ENCODE results near the gene SPDYC.

SPDYC gene

GRCh38 chr11:65151331-65151899, 18.6 kb upstream of the SPDYC start:
- H3K4me3 ChIP-seq (ENCODE audit: low read depth, low read length) = no peak overlapping the region
- no peak overlapping the region for H2AFZ ChIP-seq
- H3K9ac ChIP-seq = no peak overlapping the region
- no peak overlapping the region for H3K27ac ChIP-seq
- no peaks in the 10 kb centered on the region for H3K27me3 ChIP-seq (ENCODE audit: control insufficient read depth, insufficient read depth, low read length)
- no peaks in the 10 kb centered on the region for H3K36me3 ChIP-seq (ENCODE audit: control insufficient read depth, insufficient read depth, low read length)
- H3K4me2 ChIP-seq (ENCODE audit: low read length) = no peak overlapping the region
- TF ChIP-seq CTCF (IDR thresholded peaks at IDR 0.05) = no peak
- H3K4me1 ChIP-seq = no peaks in the 10 kb centered on the region
- no peaks in the 10 kb centered on the region for H3K79me2 ChIP-seq
- H3K9me3 ChIP-seq (ENCODE audit: control insufficient read depth, low read length) = no peaks in the 10 kb centered on the region

- Histone ChIP-seq H3K79me2 (no peaks in the 10 kb centered on the region), H3K27ac (no peak overlapping the region), H3K36me3 (ENCODE audit: control insufficient read depth, insufficient read depth, low read length) (no peaks in the 10 kb centered on the region), H3K4me3 (ENCODE audit: low read depth, low read length) (no peak overlapping the region), H2AFZ (no peak overlapping the region), H3K9me3 (ENCODE audit: control insufficient read depth, low read length) (no peaks in the 10 kb centered on the region), H3K4me1 (no peaks in the 10 kb centered on the region), H3K27me3 (ENCODE audit: control insufficient read depth, insufficient read depth, low read length) (no peaks in the 10 kb centered on the region), H3K9ac (no peak overlapping the region), H3K4me2 (ENCODE audit: low read length) (no peak overlapping the region)
- TF ChIP-seq CTCF (IDR thresholded peaks at IDR 0.05) = no peak
These were observed 17.9 kb upstream of the SPDYC start for GRCh38 chr11:65152122-65152521.

- H3K9ac ChIP-seq = no peak overlapping the region
- no peak overlapping the region for H3K27ac ChIP-seq
- H2AFZ ChIP-seq = no peak overlapping the region
- TF ChIP-seq CTCF (IDR thresholded peaks at IDR 0.05) = no peak
- no peaks in the 10 kb centered on the region for H3K27me3 ChIP-seq (ENCODE audit: control insufficient read depth, insufficient read depth, low read length)
- no peaks in the 10 kb centered on the region for H3K9me3 ChIP-seq (ENCODE audit: control insufficient read depth, low read length)
- H3K36me3 ChIP-seq (ENCODE audit: control insufficient read depth, insufficient read depth, low read length) = no peaks in the 10 kb centered on the region
- no peaks in the 10 kb centered on the region for H3K79me2 ChIP-seq
- H3K4me3 ChIP-seq (ENCODE audit: low read depth, low read length) = no peak overlapping the region
- no peak overlapping the region for H3K4me2 ChIP-seq (ENCODE audit: low read length)
- no peaks in the 10 kb centered on the region for H3K4me1 ChIP-seq
These were observed 13.8 kb upstream of the SPDYC start for GRCh38 chr11:65156256-65156655.

DNA sequence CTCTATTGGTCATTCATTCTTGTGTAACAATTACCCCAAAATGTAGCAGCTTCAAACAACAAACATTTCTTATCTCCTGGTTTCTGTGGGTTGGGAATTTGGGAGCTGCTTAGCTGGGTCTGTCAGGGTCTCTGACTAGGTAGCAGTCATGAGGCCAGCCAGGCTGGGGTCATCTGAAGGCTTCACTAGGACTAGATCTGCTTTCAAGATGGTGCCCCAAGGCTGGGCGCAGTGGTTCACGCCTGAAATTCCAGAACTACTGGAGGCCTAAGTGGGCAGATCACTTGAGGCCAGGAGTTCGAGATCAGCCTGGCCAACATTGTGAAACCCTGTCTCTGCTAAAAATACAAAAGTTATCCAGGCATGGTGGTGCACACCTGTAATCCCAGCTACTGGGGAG, 13.1 kb upstream of the SPDYC start:
- no peaks in the 10 kb centered on the region for H3K79me2 ChIP-seq
- H3K36me3 ChIP-seq (ENCODE audit: control insufficient read depth, insufficient read depth, low read length) = no peaks in the 10 kb centered on the region
- H3K4me3 ChIP-seq (ENCODE audit: low read depth, low read length) = no peak overlapping the region
- no peaks in the 10 kb centered on the region for H3K4me1 ChIP-seq
- TF ChIP-seq CTCF (IDR thresholded peaks at IDR 0.05) = no peak
- no peak overlapping the region for H2AFZ ChIP-seq
- no peaks in the 10 kb centered on the region for H3K27me3 ChIP-seq (ENCODE audit: control insufficient read depth, insufficient read depth, low read length)
- no peak overlapping the region for H3K9ac ChIP-seq
- no peak overlapping the region for H3K4me2 ChIP-seq (ENCODE audit: low read length)
- H3K9me3 ChIP-seq (ENCODE audit: control insufficient read depth, low read length) = no peaks in the 10 kb centered on the region
- H3K27ac ChIP-seq = no peak overlapping the region

- H2AFZ ChIP-seq = no peak overlapping the region
- no peak overlapping the region for H3K9ac ChIP-seq
- no peaks in the 10 kb centered on the region for H3K79me2 ChIP-seq
- no peaks in the 10 kb centered on the region for H3K4me1 ChIP-seq
- no peaks in the 10 kb centered on the region for H3K36me3 ChIP-seq (ENCODE audit: control insufficient read depth, insufficient read depth, low read length)
- no peaks in the 10 kb centered on the region for H3K27me3 ChIP-seq (ENCODE audit: control insufficient read depth, insufficient read depth, low read length)
- H3K9me3 ChIP-seq (ENCODE audit: control insufficient read depth, low read length) = no peaks in the 10 kb centered on the region
- H3K27ac ChIP-seq = no peak overlapping the region
- no peak for TF ChIP-seq CTCF (IDR thresholded peaks at IDR 0.05)
- no peak overlapping the region for H3K4me3 ChIP-seq (ENCODE audit: low read depth, low read length)
- H3K4me2 ChIP-seq (ENCODE audit: low read length) = no peak overlapping the region
These were observed 12.7 kb upstream of the SPDYC start for GRCh38 chr11:65157336-65157735.
